ENCODE measurements around the gene PCSK9.

Gene PCSK9

DNA sequence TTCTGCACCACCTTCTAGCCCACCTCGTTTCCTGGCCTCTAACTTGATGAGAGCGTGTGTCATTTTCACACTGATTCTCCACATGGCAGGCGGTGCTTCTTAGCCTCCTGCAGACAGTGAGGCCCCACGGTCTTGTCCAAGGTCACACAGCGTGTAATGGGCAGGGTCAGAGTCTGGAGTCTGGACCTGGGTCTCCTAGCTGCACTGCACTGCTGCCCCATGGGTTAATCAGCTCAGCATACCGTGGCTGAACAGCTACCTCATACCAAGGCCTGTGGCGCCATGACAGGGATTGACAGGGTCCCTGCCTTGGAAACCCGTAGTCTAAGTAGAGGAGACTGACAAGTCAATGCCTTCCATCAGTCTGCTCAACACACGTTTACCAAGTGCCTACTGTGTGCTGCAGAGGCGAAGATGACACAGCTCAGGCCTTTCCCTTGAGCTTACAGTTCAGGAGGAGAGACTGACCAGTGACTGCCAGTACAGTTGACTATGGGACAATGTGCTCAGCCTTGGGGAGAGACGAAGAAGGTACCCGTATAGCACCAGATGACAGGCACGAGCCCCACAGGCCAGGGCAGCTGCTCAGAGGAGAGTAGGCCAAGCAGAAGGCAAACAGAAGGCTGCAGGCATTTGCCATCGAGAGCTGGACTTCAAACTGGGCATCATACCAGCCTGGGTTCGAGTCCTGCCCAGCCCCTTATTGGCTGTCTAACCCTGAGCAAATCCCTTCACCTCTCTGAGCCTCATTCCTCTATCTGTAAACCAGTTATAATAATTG is 5.5 kb downstream of the PCSK9 start:
- no peak for DNase-seq

DNA sequence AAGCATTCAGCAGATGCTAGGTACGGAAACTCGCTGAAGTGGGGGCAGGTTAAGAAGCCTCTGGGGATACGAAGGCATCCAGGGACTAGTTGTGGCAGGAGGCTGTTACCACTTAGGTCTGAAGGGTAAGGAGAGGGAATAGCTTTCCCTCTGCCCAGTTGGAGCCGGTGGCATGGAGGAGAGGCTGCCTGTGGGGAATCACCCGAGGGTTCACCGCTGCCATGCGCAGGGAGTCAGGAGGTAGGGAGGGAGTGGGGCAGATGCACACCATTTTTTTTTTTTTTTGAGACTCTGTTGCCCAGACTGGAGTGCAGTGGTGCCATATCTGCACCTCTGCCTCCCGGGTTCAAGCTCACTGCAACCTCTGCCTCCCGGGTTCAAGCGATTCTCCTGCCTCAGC is 6.1 kb downstream of the PCSK9 start:
- DNase-seq = no peak

DNA sequence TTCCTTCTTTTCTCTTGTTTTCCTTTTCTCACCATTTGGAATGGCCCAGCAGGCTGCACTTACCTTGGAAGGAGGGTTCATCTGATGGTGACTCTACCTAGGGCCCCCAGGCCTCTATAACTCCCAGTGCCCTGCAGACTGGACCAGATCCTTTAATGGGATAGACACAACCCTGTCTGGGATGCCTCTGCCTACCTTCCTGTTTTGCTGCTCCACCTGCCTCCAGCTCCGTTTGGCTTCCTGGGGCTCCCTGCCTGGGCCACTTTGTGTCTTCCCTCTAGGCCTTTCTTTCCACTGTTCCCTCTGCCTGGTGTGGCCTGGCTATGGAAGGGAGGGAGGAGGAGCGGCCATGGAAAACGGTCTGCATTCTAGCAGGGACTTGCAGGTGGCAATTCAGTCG is 7.5 kb downstream of the PCSK9 start:
- DNase-seq = no peak

DNA sequence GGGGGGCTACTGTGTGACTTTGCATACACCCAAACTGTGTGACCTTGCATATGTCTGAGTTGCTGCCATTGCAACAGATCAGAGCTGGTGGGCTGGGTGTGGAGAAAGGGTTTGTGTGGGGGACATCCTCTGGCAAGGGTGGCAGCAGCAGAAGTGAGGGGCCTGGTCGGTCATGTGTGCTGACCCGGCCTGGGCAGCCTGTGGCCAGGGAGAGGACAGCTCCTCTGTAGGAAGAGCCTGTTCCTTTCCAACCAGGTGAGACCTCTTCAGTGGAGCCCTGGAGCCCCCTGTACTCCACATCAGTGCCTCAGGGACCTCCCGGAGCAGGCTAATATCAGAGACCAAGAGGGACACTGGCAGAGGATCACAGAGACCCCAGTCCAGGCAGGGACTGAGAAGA is 8.3 kb downstream of the PCSK9 start:
- no peak for DNase-seq

- no peak for DNase-seq
Measured at GRCh38 chr1:55048453-55049270, 9.3 kb downstream of the PCSK9 start.

DNA sequence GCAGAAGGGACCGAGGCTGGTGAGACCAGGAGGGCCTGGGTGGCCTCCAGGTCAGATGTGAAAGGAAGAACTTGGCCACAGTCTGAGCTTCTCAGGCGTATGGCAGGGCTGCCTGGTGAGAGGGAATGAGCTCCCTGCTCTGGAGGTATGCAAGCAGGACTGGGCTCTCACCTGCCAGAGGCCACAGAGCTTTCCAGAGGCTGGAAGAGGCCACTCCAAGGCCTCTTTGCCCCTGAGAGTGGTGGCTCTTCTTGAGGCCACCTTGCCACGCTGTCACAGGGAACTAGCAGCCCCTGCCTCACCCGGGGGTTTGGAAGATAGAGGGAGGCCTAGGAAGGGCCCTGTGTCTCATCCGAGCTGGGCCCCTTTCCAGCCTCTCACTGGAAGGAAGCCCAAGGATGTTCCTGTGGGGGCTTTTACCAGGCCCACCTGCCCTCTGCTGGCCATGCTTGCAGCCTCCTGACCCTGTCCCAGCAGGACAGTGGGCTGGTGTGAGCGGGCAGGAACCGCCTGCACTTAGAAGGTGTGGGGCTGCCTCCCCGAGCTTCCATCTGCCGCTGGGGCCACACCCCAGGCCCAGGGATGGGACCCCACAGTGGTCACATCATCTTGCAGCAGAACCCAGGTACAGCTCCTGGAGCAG is 10.0 kb downstream of the PCSK9 start:
- no peak for DNase-seq

- no peak for DNase-seq
Measured at GRCh38 chr1:55049914-55050278, 10.5 kb downstream of the PCSK9 start.

GRCh38 chr1:55050283-55050682 is 10.9 kb downstream of the PCSK9 start:
- no peak for DNase-seq

DNA sequence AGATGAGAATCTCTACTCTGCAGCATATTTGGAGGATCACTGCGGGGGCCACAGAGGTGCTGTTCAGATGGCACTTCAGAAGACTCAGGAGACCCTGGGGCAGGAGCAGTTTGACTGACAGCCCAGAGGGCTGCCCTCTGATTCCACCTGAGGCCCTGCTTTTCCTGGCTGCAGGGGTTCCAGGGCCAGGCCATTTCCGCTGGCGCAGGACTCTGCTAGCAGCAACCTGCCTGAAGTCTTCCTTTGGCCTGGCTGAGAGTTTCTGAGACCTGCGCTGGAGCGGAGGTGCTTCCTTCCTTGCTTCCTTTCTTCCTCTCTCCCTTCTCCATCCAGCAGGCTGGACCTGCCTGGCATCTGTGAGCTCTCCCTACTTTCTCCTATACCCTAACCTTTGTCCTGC is 11.8 kb downstream of the PCSK9 start:
- DNase-seq = no peak

- DNase-seq = no peak
Measured at GRCh38 chr1:55051621-55052020, 12.3 kb downstream of the PCSK9 start.

DNA sequence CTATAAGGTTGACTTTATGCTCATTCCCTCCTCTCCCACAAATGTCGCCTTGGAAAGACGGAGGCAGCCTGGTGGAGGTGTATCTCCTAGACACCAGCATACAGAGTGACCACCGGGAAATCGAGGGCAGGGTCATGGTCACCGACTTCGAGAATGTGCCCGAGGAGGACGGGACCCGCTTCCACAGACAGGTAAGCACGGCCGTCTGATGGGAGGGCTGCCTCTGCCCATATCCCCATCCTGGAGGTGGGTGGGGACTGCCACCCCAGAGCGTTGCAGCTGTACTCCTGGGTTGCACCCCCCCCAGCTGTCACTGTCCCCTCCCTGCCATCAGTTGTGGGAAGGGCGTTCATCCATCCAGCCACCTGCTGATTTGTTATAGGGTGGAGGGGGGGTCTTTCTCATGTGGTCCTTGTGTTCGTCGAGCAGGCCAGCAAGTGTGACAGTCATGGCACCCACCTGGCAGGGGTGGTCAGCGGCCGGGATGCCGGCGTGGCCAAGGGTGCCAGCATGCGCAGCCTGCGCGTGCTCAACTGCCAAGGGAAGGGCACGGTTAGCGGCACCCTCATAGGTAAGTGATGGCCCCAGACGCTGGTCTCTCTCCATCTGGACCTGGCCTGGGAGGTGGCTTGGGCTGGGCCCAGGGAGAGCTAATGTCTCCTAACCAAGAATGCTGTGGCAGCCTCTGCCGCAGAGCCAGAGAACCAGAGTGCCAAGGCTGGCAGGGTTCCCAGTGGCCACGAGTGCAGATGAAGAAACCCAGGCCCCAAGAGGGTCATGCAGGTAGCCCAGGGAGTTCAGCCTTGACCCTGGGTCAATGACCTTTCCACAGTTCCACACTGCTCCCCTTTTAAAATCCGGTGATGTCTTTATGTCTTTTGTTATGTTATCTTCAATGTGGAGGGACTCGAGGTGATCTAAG is 13.1 kb downstream of the PCSK9 start:
- DNase-seq = no peak

DNA sequence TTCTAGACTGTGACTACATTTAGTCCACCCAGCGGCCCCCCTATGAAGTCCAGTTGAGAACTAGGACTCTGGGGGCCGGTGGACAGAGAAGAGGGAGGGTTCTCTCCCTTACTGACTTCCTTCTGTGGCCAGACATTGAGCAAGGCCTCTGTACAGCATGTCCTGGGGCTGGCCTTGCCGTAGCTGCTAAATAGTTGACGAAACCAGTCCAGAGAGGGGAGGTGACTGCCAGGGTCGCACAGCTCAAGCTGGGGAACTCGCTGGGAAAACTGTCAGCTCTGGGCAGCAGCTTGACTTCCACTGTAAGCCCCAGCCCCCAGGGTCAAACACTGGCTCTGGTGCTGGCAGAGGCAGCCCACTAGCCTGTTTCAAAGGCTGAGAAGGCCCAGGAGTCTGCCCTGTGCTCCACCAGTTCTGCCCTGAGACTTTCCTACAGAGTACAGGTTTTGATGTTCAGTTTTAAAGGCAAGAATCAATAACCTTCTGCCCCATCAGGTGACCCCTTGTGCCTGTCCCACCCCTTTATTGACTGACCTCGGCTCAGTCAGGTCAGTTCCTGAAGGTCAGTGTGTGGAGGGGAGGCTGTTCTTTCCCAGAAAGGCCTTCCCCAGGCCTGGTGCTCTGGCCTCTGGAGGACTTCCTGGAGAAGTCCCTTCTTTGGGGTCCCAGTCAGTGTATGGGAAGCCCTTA is 14.1 kb downstream of the PCSK9 start:
- no peak for DNase-seq

DNA sequence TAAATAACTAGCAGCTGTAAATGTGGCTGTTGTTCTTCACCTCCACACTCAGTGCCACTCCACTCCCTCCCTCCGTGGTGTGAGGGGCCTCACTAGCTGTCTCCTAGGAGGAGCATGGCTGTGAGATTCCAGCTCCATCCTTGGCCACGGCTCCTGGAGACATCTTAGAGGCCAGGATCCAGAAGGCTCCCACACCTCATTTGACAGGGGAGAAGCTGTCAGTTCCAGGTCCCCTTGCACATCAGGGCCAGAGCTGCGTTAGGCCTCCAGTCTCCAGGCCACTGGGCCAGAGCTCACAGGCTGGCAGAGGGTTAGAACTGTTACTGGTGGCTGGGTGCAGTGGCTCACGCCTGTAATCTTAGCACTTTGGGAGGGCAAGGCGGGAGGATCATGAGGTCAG is 15.0 kb downstream of the PCSK9 start:
- DNase-seq = no peak

DNA sequence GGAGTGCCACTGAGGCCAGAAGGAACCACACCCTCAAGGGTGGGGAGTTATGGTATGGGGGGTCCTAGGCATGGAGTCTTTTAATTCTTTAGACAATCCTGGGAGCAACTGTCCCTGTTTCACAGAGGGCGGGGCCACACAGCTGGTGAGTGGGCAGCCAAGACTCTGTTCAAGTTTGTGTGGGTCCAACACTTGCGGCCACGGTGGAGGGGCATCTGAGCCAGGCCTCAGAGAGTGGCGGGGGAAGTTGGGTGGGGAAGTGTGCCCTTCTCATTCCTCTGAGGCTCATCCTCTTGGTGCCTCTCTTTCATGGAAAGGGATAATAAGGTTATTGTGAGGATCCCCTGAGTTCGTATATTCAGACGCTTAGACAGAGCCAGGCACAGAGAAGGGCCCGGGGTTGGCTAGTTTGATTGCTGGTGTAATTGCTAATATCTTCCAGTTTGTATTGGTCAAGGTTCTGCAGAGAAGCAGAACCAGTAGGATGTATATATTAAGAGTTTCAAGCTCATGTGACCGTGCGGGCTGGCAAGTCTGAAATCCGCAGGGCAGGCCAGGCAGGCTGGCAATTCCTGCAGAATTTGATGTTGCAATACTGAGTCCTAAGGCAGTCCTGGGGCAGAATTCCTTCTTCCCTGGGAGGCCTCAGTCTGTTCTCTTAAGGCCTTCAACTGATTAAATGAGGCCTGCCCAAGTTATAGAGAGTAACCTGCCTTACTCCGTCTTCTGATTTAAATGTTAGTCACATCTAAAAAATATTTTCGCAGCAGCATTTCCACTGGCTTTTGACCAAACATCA is 15.9 kb downstream of the PCSK9 start:
- no peak for DNase-seq

GRCh38 chr1:55055951-55056631 is 16.7 kb downstream of the PCSK9 start:
- DNase-seq = no peak

DNA sequence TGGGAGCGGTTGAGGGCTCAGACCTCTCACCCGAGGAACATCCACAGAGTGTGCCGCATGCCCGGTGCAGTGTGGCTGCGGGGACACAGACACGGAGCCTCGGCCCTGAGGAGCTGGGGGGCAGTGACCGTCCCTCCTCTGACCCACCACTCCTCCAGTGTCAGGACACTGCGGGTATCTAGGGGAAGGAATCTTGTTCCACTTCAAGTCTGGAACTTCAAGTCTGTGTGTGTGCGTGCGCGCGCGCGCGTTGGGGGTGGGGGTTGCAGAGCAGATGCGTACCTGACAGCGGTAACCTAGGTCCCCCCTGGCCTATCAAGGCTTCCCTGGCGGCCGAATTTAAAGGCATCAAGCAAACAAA is 17.3 kb downstream of the PCSK9 start:
- DNase-seq = no peak

GRCh38 chr1:55057270-55057955 is 18.1 kb downstream of the PCSK9 start:
- no peak for DNase-seq

- no peak for DNase-seq
Measured at GRCh38 chr1:55057956-55058298, 18.6 kb downstream of the PCSK9 start.

DNA sequence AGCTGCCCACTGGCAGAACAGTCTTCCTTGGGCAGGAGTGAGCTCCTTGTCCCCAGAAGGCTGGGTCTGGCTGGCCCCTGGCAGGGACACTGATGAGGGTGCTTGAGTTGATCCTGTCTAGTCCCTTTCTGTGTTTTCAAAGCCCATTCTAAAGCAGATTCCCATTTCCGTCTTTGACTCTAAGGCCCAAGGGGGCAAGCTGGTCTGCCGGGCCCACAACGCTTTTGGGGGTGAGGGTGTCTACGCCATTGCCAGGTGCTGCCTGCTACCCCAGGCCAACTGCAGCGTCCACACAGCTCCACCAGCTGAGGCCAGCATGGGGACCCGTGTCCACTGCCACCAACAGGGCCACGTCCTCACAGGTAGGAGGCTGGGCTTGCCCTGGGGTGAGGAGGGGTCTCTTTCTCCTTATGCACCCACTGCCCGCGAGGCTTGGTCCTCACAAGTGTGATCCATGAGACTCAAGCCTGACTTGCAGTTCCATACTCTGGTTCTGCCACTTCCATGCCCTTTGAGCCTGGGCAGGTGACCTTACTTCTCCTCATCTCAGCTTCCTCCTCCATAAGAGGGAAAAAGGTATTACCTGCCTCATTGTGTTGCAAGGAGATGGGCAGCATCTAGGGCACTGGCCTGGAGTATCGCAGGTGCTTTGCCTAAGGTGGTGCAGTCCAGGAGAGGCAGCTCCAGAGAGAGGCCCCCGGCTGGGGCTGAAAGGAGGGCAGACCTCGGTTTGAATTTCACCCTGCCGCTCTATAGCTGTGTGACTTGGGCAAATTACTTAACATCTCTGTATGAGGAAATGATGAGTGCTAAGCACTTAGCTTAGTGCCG is 20.2 kb downstream of the PCSK9 start:
- no peak for DNase-seq

Data from CD4-positive, alpha-beta T cell treated with Interleukin-1 beta for 1 hour (primary cell).